GDM1 (cell line): Measurements from ENCODE around the gene LDB2.

ENCODE experiments used
- DNase-seq: peaks from one replicate; lab custom pipeline; 2025; lab: John Stamatoyannopoulos, UW

The LDB2 gene

DNA sequence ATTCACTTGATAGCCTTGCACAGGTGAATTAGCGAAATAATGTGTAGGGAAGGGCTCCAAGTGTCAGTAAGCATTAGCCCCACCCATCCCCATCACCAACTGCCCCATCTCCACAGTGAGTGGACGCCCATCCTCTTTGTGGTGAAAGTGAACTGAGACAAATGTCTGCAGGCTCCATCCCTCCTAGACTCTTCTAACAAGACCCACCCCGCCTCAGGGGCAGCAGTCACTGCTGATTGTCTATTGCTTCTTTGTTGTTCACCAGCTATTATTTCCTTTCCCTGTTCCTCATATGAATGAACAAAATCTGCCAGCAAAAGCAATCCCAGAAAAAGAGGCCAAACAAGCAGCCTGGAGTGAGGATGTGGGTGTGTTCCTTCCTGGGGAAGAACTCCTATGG is 96.4 kb downstream of the LDB2 start:
- DNase-seq: no peak

DNA sequence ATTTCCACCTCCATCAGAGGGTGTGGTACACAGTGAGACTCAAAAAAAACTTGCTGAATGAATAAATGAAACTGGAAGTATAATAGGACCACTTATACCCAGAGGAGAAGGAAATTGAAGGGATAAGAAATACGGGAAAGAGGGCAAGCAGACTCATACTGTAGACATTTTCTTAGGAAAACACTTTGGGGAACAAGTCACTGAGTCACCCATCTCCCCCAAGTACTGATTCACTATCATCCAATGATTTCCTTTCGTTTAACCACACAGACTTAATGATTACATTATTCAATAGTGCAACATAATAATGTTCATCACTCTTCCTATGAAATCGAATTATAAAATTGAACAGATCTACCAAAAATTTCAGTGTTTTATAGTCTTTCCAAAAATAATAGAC is 97.1 kb downstream of the LDB2 start:
- DNase-seq: no peak

DNA sequence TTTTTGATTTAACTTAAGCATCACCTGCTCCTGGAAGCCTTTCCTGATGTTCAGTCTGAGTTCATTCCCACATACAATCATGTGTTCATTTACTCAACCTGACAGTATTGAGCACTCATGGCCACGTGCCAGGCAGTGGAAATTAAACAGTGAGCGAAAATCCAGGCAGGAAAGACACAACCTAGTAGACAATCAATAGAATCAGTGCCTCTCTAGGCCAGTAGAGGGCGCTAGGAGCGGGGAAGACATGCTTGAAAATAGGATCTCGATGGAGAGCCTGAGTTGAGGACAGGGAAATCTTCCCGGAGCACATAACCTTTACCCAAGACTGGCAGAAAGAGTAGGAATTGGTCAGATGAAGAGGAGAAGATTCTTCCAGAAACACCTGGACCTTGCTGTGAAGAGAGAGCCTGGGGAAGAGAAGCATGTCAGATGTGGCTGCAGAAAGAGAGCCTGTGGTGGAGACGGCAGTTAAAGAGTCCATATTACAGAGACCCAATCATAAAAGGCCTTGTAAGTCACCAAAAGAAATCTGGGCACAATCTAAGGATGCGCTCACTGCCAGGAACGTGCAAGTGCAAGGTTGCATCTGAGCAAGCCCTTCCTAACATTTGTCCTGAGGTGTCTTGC is 103.5 kb downstream of the LDB2 start:
- no peak for DNase-seq

DNA sequence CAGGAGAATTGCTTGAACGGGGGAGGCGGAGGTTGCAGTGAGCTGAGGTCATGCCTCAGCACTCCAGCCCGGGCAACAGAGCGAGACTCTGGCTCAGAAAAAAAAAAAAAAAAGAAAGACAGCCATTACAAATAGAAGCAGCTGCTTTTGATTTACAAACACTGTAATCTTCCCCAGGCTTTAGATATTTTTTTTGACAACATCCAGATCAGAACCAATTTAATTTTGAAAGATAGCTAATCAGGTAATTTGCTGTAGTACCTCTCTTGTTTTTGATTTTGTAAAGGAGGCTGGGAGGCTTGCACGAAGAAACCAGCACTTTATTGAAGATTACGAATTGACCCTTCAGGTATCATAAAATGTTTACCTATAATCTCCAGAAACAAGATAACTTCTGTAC is 107.0 kb downstream of the LDB2 start:
- DNase-seq: no peak

DNA sequence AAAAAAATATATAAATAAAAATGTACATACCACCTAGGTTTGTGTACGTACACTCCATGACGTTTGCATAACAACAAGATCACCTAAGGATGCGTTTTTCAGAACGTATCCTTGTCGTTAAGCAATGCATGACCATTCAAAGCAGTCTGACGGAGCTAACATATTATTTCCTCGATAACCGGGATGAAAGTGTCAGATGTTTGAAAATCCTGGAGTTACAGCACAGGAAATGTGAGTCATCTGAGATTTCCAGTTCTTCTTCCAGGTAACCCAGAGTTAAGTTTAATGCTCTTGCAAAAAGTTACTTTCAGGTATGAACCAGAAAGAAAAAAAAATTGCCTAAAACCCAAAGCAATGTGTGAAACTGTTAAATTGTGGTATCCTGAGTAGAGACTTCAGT is 107.9 kb downstream of the LDB2 start:
- no peak for DNase-seq

DNA sequence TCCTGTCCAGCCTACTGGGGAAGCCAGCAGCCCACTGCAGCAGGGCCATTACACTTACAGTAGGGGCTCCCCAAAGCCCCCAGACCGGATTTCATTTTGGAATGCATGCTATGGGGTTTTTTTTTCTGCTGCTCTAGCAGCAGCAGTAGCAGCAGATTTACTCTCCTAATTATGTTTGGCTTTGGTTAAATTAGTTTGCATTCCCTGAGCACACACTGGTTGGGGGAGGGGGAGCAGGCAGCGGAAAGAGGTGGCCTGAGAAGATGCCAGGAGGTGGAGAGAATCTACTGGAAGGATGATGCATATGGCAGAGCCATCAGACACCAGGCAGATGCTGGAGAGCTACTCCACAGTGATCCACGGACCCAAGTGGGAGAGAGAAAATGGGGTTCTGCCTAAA is 109.6 kb downstream of the LDB2 start:
- DNase-seq: no peak

DNA sequence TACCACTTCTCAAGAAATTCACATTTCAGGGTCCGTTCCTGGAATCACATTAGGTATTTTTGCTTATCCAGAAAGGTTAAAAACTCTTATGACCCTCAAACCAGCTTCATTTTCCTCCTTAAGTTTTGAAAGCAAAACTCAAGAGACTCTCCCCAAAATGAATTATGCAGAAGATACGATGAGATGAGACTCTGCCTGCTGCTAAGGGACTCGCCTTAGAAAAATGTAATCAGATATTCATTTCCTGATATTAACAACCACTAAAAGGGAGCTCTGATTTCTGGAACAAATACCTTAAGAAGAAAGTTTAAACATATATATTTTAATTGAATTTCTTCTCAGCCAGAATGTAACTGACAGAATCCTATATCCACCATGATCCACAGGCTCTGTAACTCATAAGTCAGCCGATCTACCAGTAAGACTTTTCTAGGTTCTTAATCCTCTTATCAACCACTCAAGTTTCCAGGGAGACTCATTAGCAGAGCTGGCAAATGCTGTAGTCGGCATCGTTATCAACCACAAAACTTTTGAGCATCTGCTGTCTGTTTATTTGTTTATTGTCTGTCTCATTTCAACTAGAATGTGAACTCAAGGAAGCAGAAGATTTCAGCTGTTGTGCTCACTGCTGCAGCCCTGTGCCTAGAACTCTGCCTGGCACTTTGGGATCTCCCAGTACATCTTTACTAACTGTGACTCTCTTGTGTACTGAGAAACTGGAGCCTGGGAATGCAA is 112.5 kb downstream of the LDB2 start:
- DNase-seq: no peak

DNA sequence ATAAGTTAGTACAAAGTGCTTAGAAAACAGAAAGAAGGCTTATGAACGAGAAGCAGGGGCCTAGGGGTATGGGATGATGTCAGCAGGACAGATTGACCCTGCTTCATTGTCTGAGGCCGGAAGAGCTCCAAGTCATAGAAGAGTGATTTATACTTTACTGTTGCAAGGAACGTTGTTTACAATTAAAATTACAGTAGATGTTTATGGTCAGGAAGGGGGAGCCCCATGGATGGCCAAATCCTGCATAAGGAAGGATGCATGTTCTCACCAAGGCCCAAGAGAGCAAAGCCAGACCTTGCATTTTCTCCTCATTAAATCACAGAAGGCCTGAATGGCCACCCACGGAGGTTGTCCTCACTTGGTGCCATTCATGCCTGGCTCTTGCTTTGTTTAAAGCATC is 115.3 kb downstream of the LDB2 start:
- no peak for DNase-seq

DNA sequence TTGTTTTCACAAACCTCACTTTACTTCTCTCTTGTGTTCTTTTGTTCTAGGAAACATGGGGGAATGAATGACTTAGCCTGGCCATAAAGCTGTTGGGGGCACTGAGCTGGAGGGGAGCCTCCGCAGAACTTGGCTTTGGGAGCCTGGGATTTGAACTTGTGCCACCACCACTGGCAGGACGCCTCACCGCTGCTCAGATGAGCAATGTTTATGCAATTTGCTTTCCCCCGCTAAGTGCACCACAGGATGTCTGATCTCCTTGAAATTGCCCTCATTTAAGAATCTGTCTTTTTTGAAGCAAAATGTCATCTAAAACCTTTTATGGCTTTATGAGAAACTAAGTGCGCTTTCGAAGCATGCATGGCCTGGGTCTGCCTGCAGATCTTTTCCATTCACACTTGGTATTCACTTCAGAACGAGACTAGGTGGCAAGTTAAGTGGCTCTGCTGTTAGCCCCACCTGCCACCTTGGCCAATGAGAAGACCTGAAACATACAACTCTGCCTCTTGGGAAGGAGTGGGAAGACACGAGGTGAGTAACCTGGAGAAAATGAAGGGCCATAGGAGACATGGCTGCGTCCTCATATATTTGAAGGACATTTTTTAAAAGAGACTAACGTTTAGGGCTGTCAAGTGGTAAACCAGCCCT is 119.3 kb downstream of the LDB2 start:
- DNase-seq: no peak

DNA sequence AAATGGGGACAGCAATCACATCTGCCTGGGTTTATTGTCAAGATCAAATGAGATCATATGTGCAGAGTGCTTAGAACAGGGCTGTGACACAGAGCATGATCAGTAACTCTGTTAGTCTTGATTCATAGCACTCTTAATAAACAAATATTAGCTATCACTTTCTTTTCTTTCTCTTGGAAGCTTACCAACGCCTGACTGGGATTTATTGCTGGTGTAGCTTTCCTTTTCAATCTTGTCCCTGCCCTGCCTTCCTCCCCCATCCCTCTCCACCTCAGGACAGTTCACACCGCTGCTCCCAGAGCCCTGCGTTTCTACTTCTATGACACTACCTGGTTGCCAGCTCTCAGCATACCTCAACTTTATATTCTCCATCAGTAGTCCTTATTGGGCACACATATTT is 120.7 kb downstream of the LDB2 start:
- DNase-seq: no peak

DNA sequence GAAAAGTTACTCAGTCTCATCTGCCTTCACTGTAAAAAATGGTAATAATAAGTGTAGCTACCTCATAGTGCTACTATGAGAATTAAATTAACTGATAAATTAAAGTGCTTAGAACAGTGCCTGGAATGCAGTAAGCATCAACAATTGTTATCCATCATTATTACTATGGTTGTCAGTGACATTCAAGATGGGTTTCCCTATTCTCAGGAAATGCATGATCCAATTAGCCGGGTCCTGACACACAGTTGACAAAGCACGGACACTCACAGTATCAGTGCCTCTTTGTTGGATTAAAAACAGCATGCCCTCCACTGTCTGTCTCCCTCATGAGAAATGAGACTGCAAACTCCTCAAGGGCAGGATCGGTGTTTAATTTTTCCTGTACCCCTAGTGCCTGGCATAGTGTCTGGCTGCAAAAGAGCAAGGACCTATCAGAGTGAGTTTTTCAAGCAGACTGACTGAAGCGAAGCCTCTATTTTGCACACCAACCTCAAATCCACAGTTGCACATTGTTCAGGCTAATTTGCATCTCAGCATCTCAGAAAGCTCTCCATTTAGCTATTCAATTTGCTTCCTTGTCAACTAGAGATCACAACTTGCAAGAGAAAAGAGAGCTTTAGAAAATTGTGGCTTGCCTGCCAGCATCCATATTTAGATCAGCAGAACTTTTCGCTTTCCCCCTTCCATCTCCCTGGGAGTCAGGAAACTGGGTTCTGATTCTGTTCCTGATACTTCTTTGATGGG is 122.9 kb downstream of the LDB2 start:
- DNase-seq: no peak

DNA sequence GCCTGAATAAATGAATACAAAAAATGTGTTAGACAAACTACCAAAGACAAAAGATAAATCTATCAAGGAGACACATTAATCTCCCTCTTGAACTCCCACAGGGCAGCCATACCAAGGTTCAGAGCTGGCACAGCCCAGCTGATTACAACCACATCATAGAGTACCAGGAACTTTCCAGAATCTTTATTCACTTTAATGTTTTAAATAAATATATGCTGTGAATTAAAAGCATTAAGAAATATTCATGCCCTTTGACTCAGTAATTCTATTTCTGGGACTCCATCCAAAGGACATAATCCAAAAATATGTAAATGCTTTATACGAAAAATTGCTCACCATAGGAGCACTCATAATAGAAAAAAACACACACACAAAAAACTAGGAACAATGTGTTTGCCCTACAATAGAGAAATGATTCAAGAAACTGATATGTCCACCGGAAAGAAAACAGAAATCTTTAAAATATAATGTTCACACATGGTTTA is 126.0 kb downstream of the LDB2 start:
- no peak for DNase-seq

DNA sequence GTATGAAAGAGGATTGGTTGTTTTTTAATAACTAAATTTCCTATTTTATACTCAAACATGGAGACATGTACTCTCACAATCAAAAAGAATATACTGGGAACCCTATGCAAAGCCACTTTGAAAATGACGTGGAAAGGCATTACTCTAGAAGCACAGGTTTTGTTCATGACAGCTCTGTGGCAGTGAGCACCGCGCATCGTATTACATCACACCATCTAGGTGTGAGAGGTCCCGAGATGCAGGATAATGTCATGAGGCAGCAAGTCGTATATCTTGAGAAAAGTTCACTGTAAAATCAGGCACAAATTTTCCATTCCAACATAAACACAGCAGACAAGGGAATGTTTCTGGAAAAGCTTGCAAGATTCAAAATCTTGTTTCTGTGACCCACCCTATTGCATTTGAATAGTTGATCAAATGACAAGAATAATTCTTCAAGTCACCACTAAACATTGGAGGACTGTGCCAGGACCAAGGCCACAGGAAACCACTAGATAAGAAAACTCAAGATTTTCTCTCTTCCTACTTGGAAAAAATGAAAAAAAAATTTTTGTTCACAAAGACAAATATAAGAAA is 127.6 kb downstream of the LDB2 start:
- no peak for DNase-seq

DNA sequence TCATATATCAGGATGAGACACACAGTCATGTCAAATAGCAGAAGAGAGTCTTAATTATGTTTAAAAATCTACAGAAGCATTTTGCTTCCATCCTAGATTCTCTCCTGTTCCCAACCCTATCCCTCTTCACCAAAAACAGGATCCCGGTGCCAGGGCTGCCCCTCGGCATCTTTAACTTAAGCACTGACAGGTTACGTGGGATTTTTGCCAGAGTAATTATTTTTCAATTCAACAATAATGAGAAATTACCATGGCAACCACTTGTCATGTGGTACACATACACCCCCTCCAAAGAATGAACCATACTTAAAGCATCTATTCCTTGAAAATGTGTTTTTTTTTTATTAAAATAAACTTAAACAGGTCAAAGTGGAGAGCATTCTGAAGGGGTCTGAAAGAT is 130.6 kb downstream of the LDB2 start:
- DNase-seq: no peak

DNA sequence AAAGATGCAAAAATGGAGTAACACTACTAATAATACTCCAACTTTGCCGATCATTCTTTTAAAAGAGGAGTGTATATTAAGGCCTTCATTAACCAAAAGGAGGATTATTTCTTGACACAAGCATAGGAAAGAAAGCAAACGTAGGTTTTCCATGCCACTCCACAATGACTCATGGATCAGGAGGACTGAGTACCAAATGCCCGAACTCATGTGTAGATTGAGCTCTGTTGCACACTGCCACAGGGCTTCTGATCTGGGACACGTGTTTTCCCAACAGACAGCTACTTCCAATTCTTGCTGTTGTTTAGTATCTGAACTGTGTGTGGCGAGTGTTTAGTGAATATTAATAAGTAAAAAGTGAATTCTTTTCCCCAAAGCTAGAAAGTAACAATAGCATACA is 131.2 kb downstream of the LDB2 start:
- DNase-seq: no peak

DNA sequence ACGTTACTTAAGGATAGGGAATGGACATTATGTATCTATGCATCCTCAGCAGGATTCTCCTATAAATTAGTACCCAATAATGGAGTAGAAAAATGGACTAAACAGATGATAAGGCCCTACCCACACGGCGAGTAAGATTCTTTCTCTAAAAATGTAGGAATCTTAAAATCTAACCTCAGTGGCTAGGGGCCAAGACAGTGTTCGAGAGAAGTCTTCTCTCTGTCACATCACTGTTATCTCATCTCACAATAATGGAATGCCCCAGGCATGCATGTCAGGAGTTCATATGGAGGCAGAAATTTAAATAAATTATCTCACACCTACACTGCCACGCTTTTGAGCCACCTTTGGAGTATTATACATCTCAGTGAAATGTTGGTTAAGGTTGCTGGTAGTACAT is 132.9 kb downstream of the LDB2 start:
- no peak for DNase-seq

DNA sequence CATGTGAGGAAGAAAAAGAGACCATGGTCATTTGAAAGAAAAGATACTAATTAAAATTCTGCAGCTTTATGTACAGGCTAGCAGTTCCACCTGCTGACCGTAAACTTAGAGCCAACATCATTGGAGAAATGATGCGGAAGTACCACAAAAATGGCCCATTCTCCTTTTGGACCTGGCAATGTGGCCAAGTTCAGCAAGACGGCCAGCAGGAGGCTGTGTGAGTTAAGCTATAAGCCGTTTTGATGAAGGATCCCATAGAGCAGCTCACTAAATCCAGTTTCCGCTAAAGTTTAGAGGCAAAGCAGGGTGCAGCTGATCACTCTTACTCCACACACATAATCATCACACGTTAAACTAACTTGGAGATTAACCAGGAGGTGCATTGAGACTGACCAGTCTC is 133.8 kb downstream of the LDB2 start:
- no peak for DNase-seq

DNA sequence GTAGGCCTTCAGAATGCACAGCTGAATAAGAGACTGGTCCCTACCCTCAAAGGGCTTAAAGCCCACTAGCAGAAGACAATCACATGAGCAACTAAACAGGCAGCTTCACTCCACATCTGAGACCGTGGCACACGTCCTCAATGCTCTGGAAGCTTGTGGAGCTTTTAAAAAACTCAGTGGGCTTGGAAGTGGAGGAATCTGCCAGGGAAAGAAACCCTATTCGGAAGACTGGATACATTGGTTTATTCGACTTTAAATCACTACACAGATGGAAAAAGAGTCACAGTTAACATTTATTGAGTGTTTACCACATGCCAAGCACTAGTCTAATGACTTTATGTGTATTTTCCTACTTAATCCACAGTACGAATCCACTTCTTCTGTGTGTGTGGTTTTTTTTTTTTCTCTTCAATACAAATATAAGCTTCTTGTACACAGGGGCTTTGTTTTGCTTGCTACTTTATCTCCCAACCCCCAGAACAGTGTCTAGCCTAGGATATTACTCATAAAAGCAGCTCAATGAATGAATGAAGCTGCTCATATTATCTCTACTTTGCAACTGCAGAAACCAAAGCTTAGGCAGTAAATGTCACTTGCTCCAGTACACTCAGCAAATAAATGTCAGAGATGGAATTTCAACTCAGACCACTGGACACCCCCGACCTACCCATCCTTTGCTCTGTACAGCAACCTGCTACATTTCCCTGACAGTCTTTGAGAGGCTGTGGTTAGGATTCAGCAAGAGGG is 137.7 kb downstream of the LDB2 start:
- DNase-seq: no peak

DNA sequence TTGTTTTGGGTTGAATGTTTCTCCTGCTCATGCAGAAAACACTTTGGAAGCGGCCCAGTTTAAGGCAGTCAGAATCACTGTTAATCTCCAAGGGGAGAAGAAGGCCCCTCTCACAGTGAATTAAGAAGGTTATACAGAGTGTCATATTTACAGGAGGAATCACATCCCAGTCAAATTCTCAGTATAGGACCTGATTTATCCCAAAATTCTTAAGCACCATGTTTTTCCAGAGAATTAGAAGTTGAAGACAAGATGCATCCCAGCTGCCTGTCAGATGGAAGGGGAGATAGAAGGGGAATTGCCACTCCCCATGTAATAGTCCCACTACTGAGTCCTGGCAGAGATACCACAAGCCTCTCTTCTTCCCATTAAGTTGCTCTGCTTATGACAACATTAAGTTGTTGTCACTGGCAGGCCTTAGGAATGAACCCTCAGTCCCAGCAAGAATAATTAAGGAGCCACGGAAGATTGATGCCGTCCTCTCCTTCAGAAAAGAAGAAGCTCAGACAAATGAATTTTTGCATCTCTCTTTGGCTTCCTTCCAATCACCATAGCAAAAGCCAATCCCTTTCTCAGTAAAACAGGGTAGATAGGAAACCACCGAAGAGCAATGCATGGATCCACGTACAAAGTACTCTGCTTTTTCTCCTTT is 138.4 kb downstream of the LDB2 start:
- no peak for DNase-seq

DNA sequence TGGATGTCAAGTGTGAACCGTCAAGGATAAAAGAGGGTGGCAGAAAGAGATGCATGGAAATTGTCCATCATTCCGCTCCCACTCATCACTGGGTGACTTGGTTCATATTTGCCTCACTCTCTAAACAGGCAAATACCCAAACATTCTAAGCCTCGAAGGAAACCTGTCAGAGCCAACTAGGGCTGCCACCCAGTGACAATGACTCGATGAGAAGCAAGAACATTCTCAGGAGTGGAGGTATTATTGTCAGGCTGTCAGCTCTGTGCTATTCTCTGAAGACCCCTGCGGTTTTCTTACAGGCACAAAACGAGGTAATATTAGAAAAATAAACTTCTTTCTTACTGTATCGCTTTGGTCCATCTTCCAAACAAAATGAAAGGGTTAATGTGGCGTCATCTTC is 139.6 kb downstream of the LDB2 start:
- no peak for DNase-seq

DNA sequence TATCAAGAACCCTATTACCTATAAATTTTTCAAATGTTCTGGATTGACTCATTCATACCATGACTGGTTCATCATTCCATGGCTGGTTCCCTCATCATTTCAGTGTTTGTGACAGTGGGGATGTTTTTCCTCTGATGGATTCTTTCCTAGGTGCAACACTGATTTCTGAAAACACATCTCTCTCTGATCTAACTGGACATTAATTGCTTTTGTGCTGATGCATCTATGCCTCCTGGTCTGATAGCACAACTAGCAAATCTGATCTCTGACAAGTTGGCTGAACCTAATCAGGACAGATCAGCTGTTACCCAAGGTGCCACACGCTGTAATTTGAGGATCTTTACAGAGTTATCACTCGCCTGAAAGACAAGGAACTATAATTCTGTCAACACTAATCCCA is 140.2 kb downstream of the LDB2 start:
- DNase-seq: no peak
